HL-60/S4 treated with retinoic acid at 250 ng/mL for 4 days and 3 days (cell line): ENCODE data around the gene VAMP1.
"Not testable (repeated sequence)": the region's sequence is repeated elsewhere in the genome, so short reads cannot be mapped to it uniquely, and the experiment has no call there.

Experiments
- in situ Hi-C: fragments of 300-500 bp; cut with MboI; formaldehyde crosslinking; loops from 2 replicates; pipeline ENCODE4 v1.7.0; 2022; ENCODE audit warnings: low sequenced_read_pairs

Gene VAMP1

GRCh38 chr12:6451348-6452244 lies 18.9 kb downstream of the VAMP1 start, which contains the start of gene TAPBPL:
TSS of gene TAPBPL (plus strand) at chr12:6452042. CDS start at chr12:6452249, 207 bp downstream.
- in situ Hi-C loops, result no loop called here

- in situ Hi-C loops, result no loop called here
Measured at GRCh38 chr12:6450869-6451347, 19.6 kb downstream of the VAMP1 start.

- in situ Hi-C loops, result no loop called here
Measured at GRCh38 chr12:6450091-6450868, 20.2 kb downstream of the VAMP1 start.

GRCh38 chr12:6444704-6445688 lies 25.5 kb downstream of the VAMP1 start, which contains the start of gene CD27:
TSS of gene CD27 (plus strand) at chr12:6444955. CDS start at chr12:6445096, 141 bp downstream.
- in situ Hi-C loops, result no loop called here

GRCh38 chr12:6444031-6444430 lies 26.4 kb downstream of the VAMP1 start:
- in situ Hi-C loops, result no loop called here

- in situ Hi-C loops, result no loop called here
Measured at GRCh38 chr12:6443361-6443983, 27.0 kb downstream of the VAMP1 start.

GRCh38 chr12:6442836-6443235 lies 27.6 kb downstream of the VAMP1 start:
- in situ Hi-C loops, result no loop called here

GRCh38 chr12:6440391-6440790 lies 30.1 kb downstream of the VAMP1 start:
- in situ Hi-C loops, result no loop called here

GRCh38 chr12:6438345-6438744 lies 32.1 kb downstream of the VAMP1 start:
- in situ Hi-C loops, result no loop called here

GRCh38 chr12:6437586-6437985 lies 32.9 kb downstream of the VAMP1 start:
- in situ Hi-C loops, result no loop called here

- in situ Hi-C loops, result no loop called here
Measured at GRCh38 chr12:6435961-6436715, 34.3 kb downstream of the VAMP1 start.

GRCh38 chr12:6434205-6435140 lies 36.0 kb downstream of the VAMP1 start:
- in situ Hi-C loops, result no loop called here

GRCh38 chr12:6432991-6433390 lies 37.5 kb downstream of the VAMP1 start:
- in situ Hi-C loops, result no loop called here

- in situ Hi-C loops, result no loop called here
Measured at GRCh38 chr12:6430124-6430989, 40.1 kb downstream of the VAMP1 start.

GRCh38 chr12:6428326-6428725 lies 42.2 kb downstream of the VAMP1 start:
- in situ Hi-C loops, result no loop called here

GRCh38 chr12:6427796-6428195 lies 42.7 kb downstream of the VAMP1 start:
- in situ Hi-C loops, result not testable (repeated sequence)
